NCI-H1105 (cell line): ENCODE measurements around the gene KCND3.

ENCODE experiments used
- DNase-seq: peaks from one replicate; lab custom pipeline; 2025; lab: John Stamatoyannopoulos, UW

The KCND3 gene

GRCh38 chr1:111729946-111730681, 259.4 kb downstream of the KCND3 start:
- DNase-seq = no peak

- no peak for DNase-seq
These were observed 260.1 kb downstream of the KCND3 start for GRCh38 chr1:111729271-111729921.

- no peak for DNase-seq
These were observed 262.4 kb downstream of the KCND3 start for GRCh38 chr1:111727056-111727455.

GRCh38 chr1:111725192-111725591, 264.3 kb downstream of the KCND3 start:
- no peak for DNase-seq

GRCh38 chr1:111723871-111724270, 265.6 kb downstream of the KCND3 start:
- DNase-seq = no peak

GRCh38 chr1:111723091-111723806, 266.2 kb downstream of the KCND3 start:
- no peak for DNase-seq

- no peak for DNase-seq
These were observed 268.3 kb downstream of the KCND3 start for GRCh38 chr1:111720977-111721786.
